ENCODE measurements around the gene GSTA3. TPM values are rescaled to one million over a fixed set of nuclear protein-coding genes. Genes with fewer than 3 reads are reported as not detected.
"Not testable (repeated sequence)": the region's sequence is repeated elsewhere in the genome, so short reads cannot be mapped to it uniquely, and the experiment has no call there.

GSTA3 gene
- total RNA-seq, 1 donor = not detected

GRCh38 chr6:52918027-52918686, 8.7 kb upstream of the GSTA3 start:
- DNase-seq (ENCODE audit: low read depth in 2 of 3, low spot score in 2 of 3) = not testable (repeated sequence)

GRCh38 chr6:52914516-52914915, 5.0 kb upstream of the GSTA3 start:
- DNase-seq (ENCODE audit: low read depth in 2 of 3, low spot score in 2 of 3) = no peak

- DNase-seq (ENCODE audit: low read depth in 2 of 3, low spot score in 2 of 3) = no peak
Observed at GRCh38 chr6:52910091-52910490, 593 bp upstream of the GSTA3 start.

- DNase-seq (ENCODE audit: low read depth in 2 of 3, low spot score in 2 of 3) = no peak
Observed at GRCh38 chr6:52909131-52909530, 367 bp downstream of the GSTA3 start.

GRCh38 chr6:52908526-52908925, 972 bp downstream of the GSTA3 start:
- no peak for DNase-seq (ENCODE audit: low read depth in 2 of 3, low spot score in 2 of 3)

GRCh38 chr6:52904562-52905279, 4.8 kb downstream of the GSTA3 start:
- DNase-seq (ENCODE audit: low read depth in 2 of 3, low spot score in 2 of 3) = no peak

- no peak for DNase-seq (ENCODE audit: low read depth in 2 of 3, low spot score in 2 of 3)
Observed at GRCh38 chr6:52900536-52900935, 9.0 kb downstream of the GSTA3 start.

GRCh38 chr6:52895790-52896189, 13.7 kb downstream of the GSTA3 start:
- DNase-seq (ENCODE audit: low read depth in 2 of 3, low spot score in 2 of 3) = not testable (repeated sequence)

- no peak for DNase-seq (ENCODE audit: low read depth in 2 of 3, low spot score in 2 of 3)
Observed at GRCh38 chr6:52894285-52894684, 15.2 kb downstream of the GSTA3 start.

GRCh38 chr6:52893803-52894202, 15.7 kb downstream of the GSTA3 start:
- no peak for DNase-seq (ENCODE audit: low read depth in 2 of 3, low spot score in 2 of 3)

GRCh38 chr6:52893221-52893620, 16.3 kb downstream of the GSTA3 start:
- DNase-seq (ENCODE audit: low read depth in 2 of 3, low spot score in 2 of 3) = no peak

GRCh38 chr6:52890018-52890417, 19.5 kb downstream of the GSTA3 start:
- no peak for DNase-seq (ENCODE audit: low read depth in 2 of 3, low spot score in 2 of 3)

- DNase-seq (ENCODE audit: low read depth in 2 of 3, low spot score in 2 of 3) = no peak
Observed at GRCh38 chr6:52887910-52888524, 21.5 kb downstream of the GSTA3 start.

- DNase-seq (ENCODE audit: low read depth in 2 of 3, low spot score in 2 of 3) = peak; percentile 22 to 82 (median 50)
Observed at GRCh38 chr6:52881996-52882841, 27.3 kb downstream of the GSTA3 start.

GRCh38 chr6:52881662-52881995, 27.9 kb downstream of the GSTA3 start:
- no peak for DNase-seq (ENCODE audit: low read depth in 2 of 3, low spot score in 2 of 3)

- DNase-seq (ENCODE audit: low read depth in 2 of 3, low spot score in 2 of 3) = no peak
Observed at GRCh38 chr6:52877786-52878185, 31.7 kb downstream of the GSTA3 start.

- DNase-seq (ENCODE audit: low read depth in 2 of 3, low spot score in 2 of 3) = no peak
Observed at GRCh38 chr6:52877168-52877567, 32.3 kb downstream of the GSTA3 start.

- DNase-seq (ENCODE audit: low read depth in 2 of 3, low spot score in 2 of 3) = no peak
Observed at GRCh38 chr6:52876056-52876787, 33.3 kb downstream of the GSTA3 start.

GRCh38 chr6:52872031-52872430, 37.5 kb downstream of the GSTA3 start:
- no peak for DNase-seq (ENCODE audit: low read depth in 2 of 3, low spot score in 2 of 3)

- no peak for DNase-seq (ENCODE audit: low read depth in 2 of 3, low spot score in 2 of 3)
Observed at GRCh38 chr6:52871621-52872020, 37.9 kb downstream of the GSTA3 start.
